SK-N-SH treated with all-trans-retinoic acid at 6 μM for 48 hours (cell line): ENCODE data around the gene FAM131C.

ENCODE experiments used
- ATAC-seq: fragments of 200-7000 bp; cut with Tn5 transposase; 3 replicates; pipeline ENCODE4 v1.9.1; 2020; ENCODE audit warnings: mild to moderate bottlenecking, moderate library complexity
- ARNTL ChIP-seq: fragments of 450-650 bp; formaldehyde crosslinking; IDR thresholded peaks from 2 replicates; pipeline ENCODE4 v1.5.0; 2020; ENCODE audit warnings: low read depth, mild to moderate bottlenecking, moderate library complexity, borderline replicate concordance
- BACH2 ChIP-seq: fragments of 250-450 bp; sonication (Bioruptor Pico); IDR thresholded peaks from 2 replicates; pipeline ENCODE4 v1.9.0; 2021; ENCODE audit warnings: mild to moderate bottlenecking, borderline replicate concordance
- CREB5 ChIP-seq: fragments of 250-450 bp; sonication (Bioruptor Pico); IDR thresholded peaks from 2 replicates; pipeline ENCODE4 v1.5.1; 2020; ENCODE audit warnings: low read depth, mild to moderate bottlenecking, moderate library complexity
- CSDC2 ChIP-seq: fragments of 250-450 bp; sonication (Bioruptor Pico); IDR thresholded peaks from 2 replicates; pipeline ENCODE4 v1.5.0; 2020; ENCODE audit warnings: mild to moderate bottlenecking, moderate library complexity
- CSRNP3 ChIP-seq: fragments of 250-450 bp; sonication (Bioruptor Pico); IDR thresholded peaks from 2 replicates; pipeline ENCODE4 v1.5.1; 2021; ENCODE audit warnings: mild to moderate bottlenecking, moderate library complexity
- GLIS3 ChIP-seq: fragments of 250-450 bp; sonication (Bioruptor Pico); IDR thresholded peaks from 2 replicates; pipeline ENCODE4 v1.5.0; 2020; ENCODE audit warnings: mild to moderate bottlenecking, moderate library complexity
- ISL1 ChIP-seq: fragments of 250-450 bp; sonication (Bioruptor Pico); IDR thresholded peaks from 2 replicates; pipeline ENCODE4 v2.1.2; 2022; ENCODE audit warnings: mild to moderate bottlenecking, moderate library complexity
- OSR1 ChIP-seq: fragments of 250-450 bp; sonication (Bioruptor Pico); IDR thresholded peaks from 2 replicates; pipeline ENCODE4 v1.8.0; 2022; ENCODE audit warnings: moderate library complexity, mild to moderate bottlenecking, inconsistent platforms
- PPARA ChIP-seq: fragments of 250-450 bp; sonication (Bioruptor Pico); IDR thresholded peaks from 2 replicates; pipeline ENCODE4 v1.5.0; 2020; ENCODE audit warnings: mild to moderate bottlenecking, borderline replicate concordance
- RARB ChIP-seq: fragments of 250-450 bp; sonication (Bioruptor Pico); IDR thresholded peaks from 2 replicates; pipeline ENCODE4 v1.8.0; 2021; ENCODE audit warnings: mild to moderate bottlenecking, moderate library complexity
- SNAI2 ChIP-seq: fragments of 250-450 bp; sonication (Bioruptor Pico); IDR thresholded peaks from 2 replicates; pipeline ENCODE4 v1.5.0; 2020; ENCODE audit warnings: mild to moderate bottlenecking, moderate library complexity
- TCF4 ChIP-seq: fragments of 250-450 bp; sonication (Bioruptor Pico); IDR thresholded peaks from 2 replicates; pipeline ENCODE4 v1.8.0; 2021; ENCODE audit warnings: mild to moderate bottlenecking, moderate library complexity, borderline replicate concordance
- TOX ChIP-seq: fragments of 250-450 bp; sonication (Bioruptor Pico); IDR thresholded peaks from 2 replicates; pipeline ENCODE4 v1.8.0; 2021; ENCODE audit warnings: mild to moderate bottlenecking, moderate library complexity, borderline replicate concordance
- TSHZ2 ChIP-seq: fragments of 250-450 bp; sonication (Bioruptor Pico); IDR thresholded peaks from 2 replicates; pipeline ENCODE4 v1.5.0; 2020; ENCODE audit warnings: mild to moderate bottlenecking, moderate library complexity
- ZC3H10 ChIP-seq: fragments of 250-450 bp; sonication (Bioruptor Pico); IDR thresholded peaks from 2 replicates; pipeline ENCODE4 v1.5.1; 2021; ENCODE audit warnings: mild to moderate bottlenecking, moderate library complexity
- ZFP3 ChIP-seq: fragments of 250-450 bp; sonication (Bioruptor Pico); IDR thresholded peaks from 2 replicates; pipeline ENCODE4 v1.5.0; 2020; ENCODE audit warnings: mild to moderate bottlenecking, moderate library complexity
- ZFP30 ChIP-seq: fragments of 450-650 bp; formaldehyde crosslinking; IDR thresholded peaks from 2 replicates; pipeline ENCODE4 v1.5.0; 2022; ENCODE audit warnings: mild to moderate bottlenecking, moderate library complexity
- ZNF565 ChIP-seq: fragments of 450-650 bp; formaldehyde crosslinking; conservative IDR thresholded peaks from 2 replicates; pipeline ENCODE4 v1.5.0; 2020; ENCODE audit warnings: low read depth, mild to moderate bottlenecking, moderate library complexity
- ZNF70 ChIP-seq: fragments of 450-650 bp; formaldehyde crosslinking; IDR thresholded peaks from 2 replicates; pipeline ENCODE4 v1.5.0; 2020; ENCODE audit warnings: mild to moderate bottlenecking, moderate library complexity
- ZNF8 ChIP-seq: fragments of 450-650 bp; formaldehyde crosslinking; IDR thresholded peaks from 2 replicates; pipeline ENCODE4 v1.5.0; 2020; ENCODE audit warnings: mild to moderate bottlenecking, moderate library complexity

Gene FAM131C

GRCh38 chr1:16067933-16068332 is 5.5 kb downstream of the FAM131C start:
- no peak for ATAC-seq
- TF ChIP-seq TCF4 (CRISPR knock-in tag) (no peak), ARNTL (CRISPR knock-in tag) (no peak), ZNF70 (no peak), CREB5 (CRISPR knock-in tag) (no peak), TSHZ2 (CRISPR knock-in tag) (no peak), OSR1 (no peak), TOX (CRISPR knock-in tag) (no peak), CSDC2 (CRISPR knock-in tag) (no peak), ZNF8 (CRISPR knock-in tag) (no peak), BACH2 (CRISPR knock-in tag) (no peak), ZC3H10 (no peak), SNAI2 (CRISPR knock-in tag) (no peak), ZFP3 (no peak), ZNF565 (CRISPR knock-in tag) (no peak), ISL1 (no peak), PPARA (CRISPR knock-in tag) (no peak), ZFP30 (CRISPR knock-in tag) (no peak), GLIS3 (CRISPR knock-in tag) (no peak)

- ATAC-seq = no peak
- TF ChIP-seq ARNTL (CRISPR knock-in tag) (no peak), ZNF565 (CRISPR knock-in tag) (no peak), ZNF8 (CRISPR knock-in tag) (no peak), RARB (CRISPR knock-in tag) (no peak), BACH2 (CRISPR knock-in tag) (no peak), CSDC2 (CRISPR knock-in tag) (no peak), CREB5 (CRISPR knock-in tag) (no peak), ZFP3 (no peak), ZFP30 (CRISPR knock-in tag) (no peak), OSR1 (no peak), PPARA (CRISPR knock-in tag) (no peak), GLIS3 (CRISPR knock-in tag) (no peak), ISL1 (no peak), ZC3H10 (no peak), TSHZ2 (CRISPR knock-in tag) (no peak), CSRNP3 (CRISPR knock-in tag) (no peak), TOX (CRISPR knock-in tag) (no peak)
Measured at GRCh38 chr1:16067127-16067768, 6.2 kb downstream of the FAM131C start.
